Stomach smooth muscle (tissue), 2 donors: ENCODE results near the gene SEC61A2.
"Not testable (repeated sequence)": the region's sequence is repeated elsewhere in the genome, so short reads cannot be mapped to it uniquely, and the experiment has no call there.

Experiments used
- H3K27ac ChIP-seq: one replicate; pipeline ENCODE4 v1.7.0; 2013; ENCODE audit warnings: mild to moderate bottlenecking, low read length, inconsistent platforms
- H3K27me3 ChIP-seq, 2 donors: one replicate each; pipeline ENCODE4 v1.7.0; 2013; ENCODE audit warnings: low read length in 2 of 2; ENCODE audit not compliant: insufficient read depth in 2 of 2, control insufficient read depth in 1 of 2
- H3K36me3 ChIP-seq, 2 donors: one replicate each; pipeline ENCODE4 v1.7.0; 2013; ENCODE audit warnings: low read length in 2 of 2; ENCODE audit not compliant: control insufficient read depth in 2 of 2, insufficient read depth in 2 of 2
- H3K4me1 ChIP-seq: one replicate; pipeline ENCODE4 v1.7.0; 2013; ENCODE audit warnings: low read length; ENCODE audit not compliant: control insufficient read depth, insufficient read depth
- H3K4me3 ChIP-seq, 2 donors: one replicate each; pipeline ENCODE4 v1.7.0; 2013; ENCODE audit warnings: low read length in 2 of 2
- H3K9ac ChIP-seq, 2 donors: one replicate each; pipeline ENCODE4 v1.7.0; 2013; ENCODE audit warnings: low read length in 2 of 2, mild to moderate bottlenecking in 1 of 2
- H3K9me3 ChIP-seq, 2 donors: one replicate each; pipeline ENCODE4 v1.7.0; 2013; ENCODE audit warnings: low read length in 2 of 2; ENCODE audit not compliant: control insufficient read depth in 2 of 2
- donor health status: healthy.
- donor health status: Pancreatic carcinoma.

Gene SEC61A2

GRCh38 chr10:12160664-12161063 is 31.2 kb downstream of the SEC61A2 start:
- Histone ChIP-seq H3K36me3 (peaks cover 35 to 38% of the 10 kb centered on the region in 2 donors), H3K9me3 (no peaks in the 10 kb centered on the region), H3K9ac (no peak overlapping the region), H3K27me3 (no peaks in the 10 kb centered on the region), H3K4me3 (no peak overlapping the region), H3K4me1 (no peaks in the 10 kb centered on the region), H3K27ac (no peak overlapping the region)

GRCh38 chr10:12162927-12163326 is 33.5 kb downstream of the SEC61A2 start:
- Histone ChIP-seq H3K9ac (no peak overlapping the region), H3K36me3 (peaks cover 41 to 47% of the 10 kb centered on the region in 2 donors), H3K4me3 (no peak overlapping the region), H3K9me3 (no peaks in the 10 kb centered on the region), H3K27me3 (no peaks in the 10 kb centered on the region), H3K4me1 (no peaks in the 10 kb centered on the region), H3K27ac (no peak overlapping the region)

GRCh38 chr10:12164085-12164484 is 34.6 kb downstream of the SEC61A2 start:
- H3K27me3 ChIP-seq: no peaks in the 10 kb centered on the region
- no peak overlapping the region for H3K27ac ChIP-seq
- H3K36me3 ChIP-seq: peaks cover 44 to 47% of the 10 kb centered on the region in 2 donors
- no peak overlapping the region for H3K4me3 ChIP-seq
- no peak overlapping the region for H3K9ac ChIP-seq
- no peaks in the 10 kb centered on the region for H3K4me1 ChIP-seq
- H3K9me3 ChIP-seq: no peaks in the 10 kb centered on the region

- no peaks in the 10 kb centered on the region for H3K27me3 ChIP-seq
- H3K36me3 ChIP-seq: peaks cover 47 to 51% of the 10 kb centered on the region in 2 donors
- H3K9me3 ChIP-seq: no peaks in the 10 kb centered on the region
- no peaks in the 10 kb centered on the region for H3K4me1 ChIP-seq
- no peak overlapping the region for H3K9ac ChIP-seq
- no peak overlapping the region for H3K4me3 ChIP-seq
- no peak overlapping the region for H3K27ac ChIP-seq
These were observed 35.6 kb downstream of the SEC61A2 start for GRCh38 chr10:12165036-12165435.

GRCh38 chr10:12165999-12166775 is 36.7 kb downstream of the SEC61A2 start:
- Histone ChIP-seq H3K9me3 (no peaks in the 10 kb centered on the region), H3K27me3 (no peaks in the 10 kb centered on the region), H3K36me3 (peaks cover 52 to 56% of the 10 kb centered on the region in 2 donors), H3K4me3 (no peak overlapping the region), H3K4me1 (no peaks in the 10 kb centered on the region), H3K27ac (no peak overlapping the region), H3K9ac (no peak overlapping the region)

- peaks cover 49 to 51% of the 10 kb centered on the region in 2 donors for H3K36me3 ChIP-seq
- not testable (repeated sequence) for H3K9me3 ChIP-seq, H3K27ac ChIP-seq, H3K9ac ChIP-seq, H3K4me3 ChIP-seq, H3K4me1 ChIP-seq, H3K27me3 ChIP-seq
These were observed 42.0 kb downstream of the SEC61A2 start for GRCh38 chr10:12171512-12171911.

- no peak overlapping the region for H3K4me3 ChIP-seq
- peaks cover 38 to 47% of the 10 kb centered on the region in 2 donors for H3K36me3 ChIP-seq
- H3K27ac ChIP-seq: no peak overlapping the region
These were observed 48.2 kb downstream of the SEC61A2 start for GRCh38 chr10:12177642-12178041.

GRCh38 chr10:12179606-12180170 is 50.2 kb downstream of the SEC61A2 start:
- peaks cover 34 to 38% of the 10 kb centered on the region in 2 donors for H3K36me3 ChIP-seq
- no peak overlapping the region for H3K4me3 ChIP-seq
- H3K4me1 ChIP-seq: no peaks in the 10 kb centered on the region
- H3K9ac ChIP-seq: no peak overlapping the region
- H3K27me3 ChIP-seq: no peaks in the 10 kb centered on the region
- H3K9me3 ChIP-seq: no peaks in the 10 kb centered on the region
- no peak overlapping the region for H3K27ac ChIP-seq

More at GRCh38 chr10:12177642-12178041, 48.2 kb downstream of the SEC61A2 start:
- H3K27me3 ChIP-seq: no peaks in the 10 kb centered on the region
- no peak overlapping the region for H3K9ac ChIP-seq
- H3K9me3 ChIP-seq: no peaks in the 10 kb centered on the region
- no peaks in the 10 kb centered on the region for H3K4me1 ChIP-seq

GRCh38 chr10:12180221-12180974 is 50.9 kb downstream of the SEC61A2 start:
- H3K27me3 ChIP-seq: no peaks in the 10 kb centered on the region
- no peak overlapping the region for H3K9ac ChIP-seq
- H3K4me3 ChIP-seq: no peak overlapping the region
- no peak overlapping the region for H3K27ac ChIP-seq
- no peaks in the 10 kb centered on the region for H3K9me3 ChIP-seq
- H3K4me1 ChIP-seq: no peaks in the 10 kb centered on the region
- peaks cover 38 to 39% of the 10 kb centered on the region in 2 donors for H3K36me3 ChIP-seq

- Histone ChIP-seq H3K4me1 (no peaks in the 10 kb centered on the region), H3K27me3 (no peaks in the 10 kb centered on the region), H3K36me3 (peaks cover 39 to 41% of the 10 kb centered on the region in 2 donors), H3K4me3 (no peak overlapping the region), H3K27ac (no peak overlapping the region), H3K9me3 (no peaks in the 10 kb centered on the region), H3K9ac (no peak overlapping the region)
These were observed 51.7 kb downstream of the SEC61A2 start for GRCh38 chr10:12181065-12181775.
